Measurements from ENCODE around the gene FOXG1. TPM values are rescaled to one million over a fixed set of nuclear protein-coding genes. Genes with fewer than 3 reads are reported as not detected.

Gene FOXG1
- total RNA-seq, 3 donors from 2014 or later (not counting 1 experiment from before 2014, with no cell fraction given) = not detected

- Histone ChIP-seq H3K27ac (ENCODE audit: low read length) (no peak overlapping the region), H3K27me3 (ENCODE audit: control insufficient read depth, insufficient read depth, low read length) (no peaks in the 10 kb centered on the region), H3K9me3 (ENCODE audit: control insufficient read depth, insufficient read depth, low read length) (no peaks in the 10 kb centered on the region), H3K36me3 (ENCODE audit: control insufficient read depth, insufficient read depth, low read length) (no peaks in the 10 kb centered on the region), H3K4me1 (ENCODE audit: control insufficient read depth, insufficient read depth, low read length) (no peaks in the 10 kb centered on the region), H3K4me3 (ENCODE audit: low read length) (no peak overlapping the region)
- TF ChIP-seq CTCF (IDR thresholded peaks at IDR 0.05) = no peak
- Mint-ChIP-seq H3K27me3 (ENCODE audit: low read depth in 2 of 2) (no peaks in the 10 kb centered on the region), H3K27ac (no peak overlapping the region), H3K4me3 (no peak overlapping the region), H3K4me1 (no peaks in the 10 kb centered on the region), H3K36me3 (no peaks in the 10 kb centered on the region), H3K9me3 (peaks cover 12 to 15% of the 10 kb centered on the region in 2 donors)
- ATAC-seq (no peak), DNase-seq (no peak)
- intact Hi-C loops (cut with micrococcal nuclease) = no loop called here
Measured at GRCh38 chr14:28744126-28744525, 22.5 kb upstream of the FOXG1 start.

GRCh38 chr14:28745176-28745575 is 21.4 kb upstream of the FOXG1 start:
- intact Hi-C loops (cut with micrococcal nuclease) = no loop called here
- no peak for TF ChIP-seq CTCF (IDR thresholded peaks at IDR 0.05)
- no peaks in the 10 kb centered on the region for H3K9me3 ChIP-seq (ENCODE audit: control insufficient read depth, insufficient read depth, low read length)
- WGBS (ENCODE audit: insufficient coverage) = 31% methylated on average over 1 of the region's 1 CpG
- H3K4me1 Mint-ChIP-seq = no peaks in the 10 kb centered on the region
- ATAC-seq (no peak), DNase-seq (no peak)
- no peaks in the 10 kb centered on the region for H3K27me3 ChIP-seq (ENCODE audit: control insufficient read depth, insufficient read depth, low read length)
- no peak overlapping the region for H3K27ac Mint-ChIP-seq
- no peaks in the 10 kb centered on the region for H3K36me3 ChIP-seq (ENCODE audit: control insufficient read depth, insufficient read depth, low read length)
- no peak overlapping the region for H3K27ac ChIP-seq (ENCODE audit: low read length)
- no peak overlapping the region for H3K4me3 ChIP-seq (ENCODE audit: low read length)
- H3K4me1 ChIP-seq (ENCODE audit: control insufficient read depth, insufficient read depth, low read length) = no peaks in the 10 kb centered on the region
- H3K27me3 Mint-ChIP-seq (ENCODE audit: low read depth in 2 of 2) = no peaks in the 10 kb centered on the region
- peaks cover 12 to 15% of the 10 kb centered on the region in 2 donors for H3K9me3 Mint-ChIP-seq
- H3K4me3 Mint-ChIP-seq = no peak overlapping the region
- no peaks in the 10 kb centered on the region for H3K36me3 Mint-ChIP-seq

- intact Hi-C loops (cut with micrococcal nuclease) = no loop called here
- H3K9me3 Mint-ChIP-seq = peaks cover 12 to 15% of the 10 kb centered on the region in 2 donors
- DNase-seq (no peak), ATAC-seq (no peak)
- Histone ChIP-seq H3K27me3 (ENCODE audit: control insufficient read depth, insufficient read depth, low read length) (no peaks in the 10 kb centered on the region), H3K4me1 (ENCODE audit: control insufficient read depth, insufficient read depth, low read length) (no peaks in the 10 kb centered on the region), H3K9me3 (ENCODE audit: control insufficient read depth, insufficient read depth, low read length) (no peaks in the 10 kb centered on the region), H3K27ac (ENCODE audit: low read length) (no peak overlapping the region), H3K4me3 (ENCODE audit: low read length) (no peak overlapping the region), H3K36me3 (ENCODE audit: control insufficient read depth, insufficient read depth, low read length) (no peaks in the 10 kb centered on the region)
- no peaks in the 10 kb centered on the region for H3K36me3 Mint-ChIP-seq
- no peak for TF ChIP-seq CTCF (IDR thresholded peaks at IDR 0.05)
- no peaks in the 10 kb centered on the region for H3K4me1 Mint-ChIP-seq
- no peak overlapping the region for H3K4me3 Mint-ChIP-seq
- no peak overlapping the region for H3K27ac Mint-ChIP-seq
- no peaks in the 10 kb centered on the region for H3K27me3 Mint-ChIP-seq (ENCODE audit: low read depth in 2 of 2)
- WGBS (ENCODE audit: insufficient coverage) = 83% methylated on average over 1 of the region's 1 CpG
Measured at GRCh38 chr14:28746247-28746646, 20.3 kb upstream of the FOXG1 start.

- Mint-ChIP-seq H3K27ac (no peak overlapping the region), H3K36me3 (peaks cover 15% of the 10 kb centered on the region), H3K9me3 (peaks cover 7 to 18% of the 10 kb centered on the region in 2 donors), H3K4me3 (no peak overlapping the region), H3K4me1 (no peaks in the 10 kb centered on the region), H3K27me3 (ENCODE audit: low read depth in 2 of 2) (peaks cover 16 to 25% of the 10 kb centered on the region in 2 donors)
- no peak for DNase-seq
- no peaks in the 10 kb centered on the region for H3K4me1 ChIP-seq (ENCODE audit: control insufficient read depth, insufficient read depth, low read length)
- no peaks in the 10 kb centered on the region for H3K9me3 ChIP-seq (ENCODE audit: control insufficient read depth, insufficient read depth, low read length)
- WGBS (ENCODE audit: insufficient coverage) = 28% methylated on average over 5 of the region's 5 CpGs
- H3K27ac ChIP-seq (ENCODE audit: low read length) = no peak overlapping the region
- ATAC-seq = no peak
- TF ChIP-seq CTCF (IDR thresholded peaks at IDR 0.05) = no peak
- H3K27me3 ChIP-seq (ENCODE audit: control insufficient read depth, insufficient read depth, low read length) = peaks cover 2% of the 10 kb centered on the region
- intact Hi-C loops (cut with micrococcal nuclease) = no loop called here
- H3K4me3 ChIP-seq (ENCODE audit: low read length) = no peak overlapping the region
- H3K36me3 ChIP-seq (ENCODE audit: control insufficient read depth, insufficient read depth, low read length) = no peaks in the 10 kb centered on the region
Measured at GRCh38 chr14:28751467-28752058, 15.0 kb upstream of the FOXG1 start.

All from natural killer cell (primary cell).